ENCODE measurements around the gene TET1.
A peak's percentile ranks its signal among the peaks of the same experiment; 100 is the strongest.
"Not testable (repeated sequence)": the region's sequence is repeated elsewhere in the genome, so short reads cannot be mapped to it uniquely, and the experiment has no call there.

Gene TET1

DNA sequence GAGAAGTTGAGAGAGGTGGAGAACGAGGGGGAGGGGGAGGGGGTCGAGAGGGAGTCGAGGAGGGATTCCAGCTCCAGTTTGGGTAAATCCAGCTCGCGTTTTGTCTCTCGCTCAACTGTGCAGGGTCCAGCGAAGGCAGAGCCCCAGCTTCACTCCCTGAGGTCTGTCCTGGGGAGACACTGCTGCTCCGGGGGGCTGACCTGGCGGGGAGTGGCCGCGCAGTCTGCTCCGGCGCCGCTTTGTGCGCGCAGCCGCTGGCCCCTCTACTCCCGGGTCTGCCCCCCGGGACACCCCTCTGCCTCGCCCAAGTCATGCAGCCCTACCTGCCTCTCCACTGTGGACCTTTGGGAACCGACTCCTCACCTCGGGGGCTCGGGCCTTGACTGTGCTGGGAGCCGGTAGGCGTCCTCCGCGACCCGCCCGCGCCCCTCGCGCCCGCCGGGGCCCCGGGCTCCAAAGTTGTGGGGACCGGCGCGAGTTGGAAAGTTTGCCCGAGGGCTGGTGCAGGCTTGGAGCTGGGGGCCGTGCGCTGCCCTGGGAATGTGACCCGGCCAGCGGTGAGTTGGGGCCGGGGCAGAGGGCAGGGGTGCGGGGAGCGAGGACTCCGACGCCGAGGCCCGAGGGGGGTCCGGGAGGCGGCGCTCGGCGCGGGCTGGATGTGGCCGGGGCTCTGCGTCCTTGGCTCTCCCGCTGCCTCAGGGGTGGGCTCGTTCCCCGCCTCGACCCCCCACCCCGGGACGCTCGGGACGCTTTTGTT lies at the start of gene TET1:
TSS of gene TET1 (plus strand) at position 152 of the 757 bp plus-strand sequence. CDS start 12,002 bp downstream, outside the sequence.
- DNase-seq (ENCODE audit: low spot score): peak; percentile 57

DNA sequence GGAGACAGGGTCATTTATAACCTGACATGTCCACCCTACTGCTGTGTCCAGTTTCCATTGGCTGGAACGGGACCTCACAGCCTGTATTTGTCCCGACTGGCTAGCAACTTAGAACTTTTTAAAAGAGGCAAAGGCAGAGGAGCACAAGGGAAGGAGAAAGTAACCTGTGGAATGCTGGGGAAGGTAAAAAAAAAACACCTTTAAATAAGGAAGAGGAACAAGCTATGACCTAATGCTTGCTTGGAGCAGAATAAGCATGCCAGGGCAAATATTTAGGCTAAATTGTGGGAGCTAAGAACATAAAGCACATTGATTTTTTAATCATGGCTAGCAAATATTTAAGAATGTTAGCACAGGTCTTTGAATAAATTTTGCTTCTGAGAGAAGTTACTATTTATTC lies 43.9 kb upstream of the TET1 start:
- DNase-seq (ENCODE audit: low spot score): not testable (repeated sequence)

DNA sequence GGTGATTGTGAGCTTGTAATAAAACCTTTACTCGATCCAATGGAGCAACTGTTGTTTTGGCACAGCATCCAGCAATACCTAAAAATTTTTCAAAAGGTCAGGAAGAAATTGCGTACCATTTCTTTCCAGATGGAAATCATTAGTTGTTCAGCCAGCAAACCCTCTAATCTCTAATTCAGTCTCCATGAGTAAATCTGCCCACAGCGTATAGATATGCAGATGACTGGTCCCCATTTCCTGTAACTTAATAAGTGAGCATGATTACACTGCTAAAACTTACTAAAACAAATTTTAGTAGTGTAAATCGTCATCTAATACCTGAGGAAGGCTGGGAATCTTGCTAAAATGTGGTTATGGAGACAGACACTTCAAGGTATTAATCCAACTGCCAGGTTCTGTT lies 43.4 kb upstream of the TET1 start:
- no peak for DNase-seq (ENCODE audit: low spot score)

DNA sequence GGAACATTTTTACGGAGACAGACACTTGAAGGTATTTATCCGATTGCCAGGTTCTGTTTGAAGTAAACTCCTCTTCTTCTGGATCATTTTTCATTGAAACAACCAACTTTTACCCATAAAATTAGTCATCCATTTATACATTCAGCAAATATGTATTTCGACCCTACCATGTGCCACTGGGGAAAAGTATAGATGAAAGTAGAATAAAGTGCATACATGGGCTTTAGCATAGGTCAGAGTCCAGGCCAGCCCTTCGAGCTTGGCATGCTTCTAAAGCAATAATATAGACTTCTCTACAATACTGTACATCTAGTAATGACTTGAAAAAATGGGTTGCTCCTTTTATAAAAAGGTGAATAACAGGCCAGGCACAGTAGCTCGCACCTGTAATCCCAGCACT lies 42.9 kb upstream of the TET1 start:
- DNase-seq (ENCODE audit: low spot score): no peak

DNA sequence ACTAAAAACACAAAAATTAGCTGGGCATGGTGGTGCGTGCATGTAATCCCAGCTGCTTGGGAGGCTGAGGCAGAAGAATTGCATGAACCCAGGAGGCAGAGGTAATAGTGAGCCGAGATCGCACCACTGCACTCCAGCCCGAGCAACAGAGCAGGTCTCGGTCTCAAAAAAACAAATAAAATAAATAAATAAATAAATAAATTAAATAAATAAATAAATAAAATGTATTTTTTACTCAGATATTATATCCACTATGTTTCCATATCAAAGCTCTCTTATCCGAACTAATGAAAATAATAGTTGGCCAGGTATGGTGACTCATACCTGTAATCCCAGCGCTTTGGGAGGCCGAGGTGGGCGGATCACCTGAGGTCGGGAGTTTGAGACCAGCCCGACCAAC lies 41.5 kb upstream of the TET1 start:
- DNase-seq (ENCODE audit: low spot score): not testable (repeated sequence)

DNA sequence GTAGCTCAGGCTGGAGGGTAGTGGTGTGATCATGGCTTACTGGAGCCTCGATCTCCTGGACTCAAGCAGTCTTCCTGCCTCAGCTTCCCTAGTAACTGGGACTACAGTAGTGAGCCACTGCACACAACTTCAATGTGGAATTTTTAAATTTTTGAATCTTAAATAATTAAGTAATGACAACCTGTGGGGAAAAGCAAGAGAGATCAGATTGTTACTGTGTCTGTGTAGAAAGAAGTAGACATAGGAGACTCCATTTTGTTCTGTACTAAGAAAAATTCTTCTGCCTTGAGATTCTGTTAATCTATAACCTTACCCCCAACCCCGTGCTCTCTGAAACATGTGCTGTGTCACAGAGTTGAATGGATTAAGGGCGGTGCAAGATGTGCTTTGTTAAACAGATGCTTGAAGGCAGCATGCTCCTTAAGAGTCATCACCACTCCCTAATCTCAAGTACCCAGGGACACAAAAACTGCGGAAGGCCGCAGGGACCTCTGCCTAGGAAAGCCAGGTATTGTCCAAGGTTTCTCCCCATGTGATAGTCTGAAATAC lies 34.6 kb upstream of the TET1 start:
- not testable (repeated sequence) for DNase-seq (ENCODE audit: low spot score)

DNA sequence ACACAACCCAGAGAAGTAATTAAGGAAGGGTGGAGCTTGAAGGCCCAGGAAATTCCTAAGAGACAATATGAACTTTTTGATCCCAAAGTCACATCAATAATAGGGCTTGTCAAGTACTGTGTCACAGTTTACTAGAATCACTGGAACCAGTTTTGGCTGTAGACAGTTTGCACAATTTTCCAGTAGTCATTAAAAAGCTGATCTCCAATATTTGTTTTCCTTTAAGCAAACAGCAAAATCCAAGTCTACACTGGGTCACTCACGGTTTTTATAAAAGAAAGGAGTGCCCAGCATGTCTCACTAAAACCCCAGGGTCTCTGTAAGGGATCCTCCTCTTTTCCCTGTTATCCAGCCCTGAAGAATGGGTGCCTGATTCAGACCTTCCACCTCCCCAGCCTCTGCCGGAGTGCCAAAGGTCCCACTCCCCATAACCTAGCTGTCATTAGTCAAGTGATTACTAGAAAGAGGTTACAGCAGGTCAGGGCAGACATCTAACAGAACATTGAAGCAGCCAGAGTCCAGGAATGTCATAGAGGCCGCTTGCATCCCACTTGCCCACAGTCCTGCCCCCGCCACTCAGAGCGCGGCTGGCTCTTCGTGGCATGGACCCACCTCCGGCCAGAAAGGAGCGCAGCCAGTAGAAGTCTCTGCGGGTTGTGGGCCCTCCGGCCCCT lies 33.4 kb upstream of the TET1 start:
- no peak for DNase-seq (ENCODE audit: low spot score)

DNA sequence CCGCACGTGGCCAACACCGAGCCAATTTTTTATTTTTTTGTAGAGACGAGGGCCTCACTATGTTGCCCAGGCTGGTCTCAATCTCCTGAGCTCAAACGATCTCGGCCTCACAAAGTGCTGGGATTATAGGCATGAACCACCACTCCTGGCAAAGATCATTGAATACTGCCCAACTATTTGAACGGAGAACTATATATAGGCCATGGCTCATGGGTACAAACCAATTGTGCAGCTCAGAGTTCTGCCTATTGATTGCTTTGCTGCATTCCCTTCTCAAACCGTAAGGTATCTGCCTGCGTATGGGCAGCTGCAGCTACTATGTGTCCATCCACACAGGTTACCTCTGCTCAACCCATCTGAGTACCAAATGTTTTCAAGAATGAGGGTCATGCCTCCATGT lies 23.2 kb upstream of the TET1 start:
- no peak for DNase-seq (ENCODE audit: low spot score)

DNA sequence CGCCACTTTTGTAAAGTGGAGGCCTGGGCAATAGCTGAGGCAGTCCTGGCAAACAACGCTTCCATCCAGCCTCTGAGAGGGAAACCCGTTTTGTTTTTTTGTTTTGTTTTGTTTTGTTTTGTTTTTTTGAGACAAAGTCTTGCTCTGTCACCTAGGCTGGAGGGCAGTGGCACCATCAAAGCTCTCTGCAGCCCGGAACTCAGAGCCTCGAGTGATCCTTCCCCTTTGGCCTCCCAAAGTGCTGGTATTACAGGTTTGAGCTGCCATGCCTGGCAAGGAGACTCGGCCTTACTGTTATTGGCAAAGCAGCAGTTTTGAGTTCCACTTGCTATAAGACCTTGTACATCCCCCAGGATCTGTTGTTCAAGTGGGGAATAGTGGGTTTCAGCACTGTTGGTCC lies 22.3 kb upstream of the TET1 start:
- DNase-seq (ENCODE audit: low spot score): no peak

DNA sequence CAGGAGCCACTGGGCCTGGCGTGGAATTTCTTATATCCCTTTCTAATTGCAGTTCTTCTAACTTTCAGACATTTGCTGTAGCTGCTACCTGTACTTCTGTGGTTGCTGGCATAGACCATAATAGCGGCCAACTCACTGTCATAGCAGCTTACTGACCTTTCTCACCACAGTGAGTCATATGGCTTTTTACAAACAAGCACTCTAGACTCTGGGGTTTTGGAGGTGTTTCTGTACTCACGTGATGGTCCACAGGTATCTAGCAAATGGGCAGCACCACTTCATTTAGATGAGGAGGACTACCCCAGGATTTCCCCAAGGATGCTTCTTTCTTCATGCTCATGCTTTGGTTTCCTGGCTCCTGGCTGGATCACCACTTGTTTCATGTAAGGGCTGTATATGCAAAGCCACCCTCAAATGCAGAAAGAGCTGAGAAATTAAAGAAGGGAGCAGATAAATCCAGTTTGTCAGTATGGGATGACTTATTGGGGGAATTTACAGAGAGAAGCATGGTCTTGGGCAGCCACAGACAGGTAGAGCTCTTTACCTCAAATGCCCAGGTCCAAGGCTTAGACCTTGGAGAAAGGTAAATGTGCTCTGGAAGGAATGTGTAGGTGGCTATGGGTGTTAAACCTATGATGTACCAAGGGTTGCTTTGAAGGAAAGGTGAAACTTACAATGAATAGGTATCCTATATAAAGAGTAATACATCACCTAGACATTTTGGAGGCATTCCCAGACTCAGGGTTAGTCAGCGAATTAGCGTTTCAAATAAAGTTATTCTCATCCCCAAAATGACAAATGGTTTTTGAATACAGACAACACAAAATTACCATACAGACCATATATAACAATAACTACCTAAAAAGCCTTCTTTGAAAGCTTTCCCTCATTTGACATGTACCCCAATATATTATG lies 16.9 kb upstream of the TET1 start:
- DNase-seq (ENCODE audit: low spot score): no peak

DNA sequence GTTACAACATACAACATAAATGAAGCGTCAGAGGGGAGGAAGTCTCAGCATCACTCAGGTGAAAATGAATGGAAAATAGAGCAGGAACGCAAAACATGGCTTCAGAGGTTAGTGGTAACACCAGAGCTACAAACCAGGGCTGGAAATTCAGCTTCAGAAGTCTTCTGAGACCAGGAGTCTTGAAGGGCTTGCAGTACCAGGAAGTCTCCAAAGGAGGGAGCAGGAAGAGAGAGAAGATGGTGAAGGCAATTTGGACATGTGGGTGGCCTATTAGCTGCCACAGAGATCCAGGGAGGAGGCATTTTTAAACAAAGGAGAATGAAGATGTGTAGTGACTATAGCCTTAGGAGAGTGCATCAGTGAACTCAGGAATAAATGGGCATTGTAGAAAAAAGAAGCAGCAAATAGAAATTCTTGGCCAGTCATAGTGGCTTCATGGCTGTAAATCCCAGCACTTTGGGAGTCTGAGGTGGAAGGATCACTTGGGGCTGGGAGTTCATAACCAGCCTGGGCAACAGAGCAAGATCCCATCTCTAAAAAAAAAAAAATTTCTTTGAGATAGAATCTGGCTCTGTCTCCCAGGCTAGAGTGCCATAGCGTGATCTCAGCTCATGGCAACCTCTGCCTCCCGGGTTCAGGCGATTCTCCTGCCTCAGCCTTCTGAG lies 9.3 kb upstream of the TET1 start:
- DNase-seq (ENCODE audit: low spot score): peak; percentile 62

DNA sequence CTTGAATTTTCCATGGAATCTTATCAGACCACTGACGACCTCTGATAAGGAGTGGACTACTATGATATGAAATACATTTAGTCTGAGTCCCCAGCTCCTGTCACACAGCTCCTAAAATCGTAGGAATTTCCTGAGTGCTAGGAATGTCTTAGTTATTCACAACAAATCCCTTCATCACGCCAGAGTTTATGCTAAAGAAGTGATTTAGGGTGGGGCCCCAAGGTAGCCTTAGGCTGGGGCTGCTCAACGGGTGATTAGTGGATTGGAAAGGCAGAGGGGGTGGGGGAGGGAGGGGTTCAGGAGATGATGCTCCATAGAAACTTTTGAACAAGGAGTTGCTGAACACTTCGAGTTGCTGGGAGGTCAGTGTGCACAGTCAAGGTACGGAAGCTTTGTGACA lies 7.0 kb upstream of the TET1 start:
- DNase-seq (ENCODE audit: low spot score): no peak

DNA sequence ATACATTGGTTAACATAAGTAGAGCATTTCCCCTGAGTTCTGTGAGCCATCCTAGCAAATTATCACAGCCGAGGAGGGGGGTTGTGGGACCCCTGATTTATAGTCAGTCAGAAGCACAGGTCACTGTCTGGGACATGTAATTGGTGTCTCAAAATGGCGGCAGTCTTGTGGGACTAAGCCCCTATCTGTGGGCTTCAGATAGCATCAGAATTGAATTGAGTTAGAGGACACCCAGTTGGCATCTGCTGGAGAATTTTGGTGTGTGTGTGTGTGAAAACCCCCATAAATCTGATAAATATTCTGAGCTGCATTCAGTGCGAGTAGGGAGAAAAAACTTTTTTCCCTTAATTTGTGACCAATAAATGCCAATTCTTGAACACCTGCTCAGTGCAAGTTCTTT lies 6.5 kb upstream of the TET1 start:
- no peak for DNase-seq (ENCODE audit: low spot score)

DNA sequence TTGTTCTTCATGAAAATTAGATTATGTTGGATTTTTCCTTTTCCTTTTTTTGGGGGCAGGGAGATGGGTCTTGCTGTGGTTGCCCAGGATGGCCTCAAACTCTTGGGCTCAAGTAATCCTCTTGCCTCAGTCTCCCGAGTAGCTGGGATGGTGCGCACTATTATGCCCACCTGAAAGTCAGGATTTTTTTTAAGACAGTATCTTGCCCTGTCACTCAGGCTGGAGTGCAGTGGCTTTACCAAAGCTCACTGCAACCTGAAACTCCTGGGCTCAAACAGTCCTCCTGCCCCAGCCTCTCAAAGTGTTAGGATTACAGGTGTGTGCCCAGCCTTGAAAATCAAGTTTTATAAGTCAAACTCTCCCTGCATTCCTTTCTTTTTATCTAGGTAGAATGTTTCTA lies 1.7 kb upstream of the TET1 start:
- DNase-seq (ENCODE audit: low spot score): no peak

DNA sequence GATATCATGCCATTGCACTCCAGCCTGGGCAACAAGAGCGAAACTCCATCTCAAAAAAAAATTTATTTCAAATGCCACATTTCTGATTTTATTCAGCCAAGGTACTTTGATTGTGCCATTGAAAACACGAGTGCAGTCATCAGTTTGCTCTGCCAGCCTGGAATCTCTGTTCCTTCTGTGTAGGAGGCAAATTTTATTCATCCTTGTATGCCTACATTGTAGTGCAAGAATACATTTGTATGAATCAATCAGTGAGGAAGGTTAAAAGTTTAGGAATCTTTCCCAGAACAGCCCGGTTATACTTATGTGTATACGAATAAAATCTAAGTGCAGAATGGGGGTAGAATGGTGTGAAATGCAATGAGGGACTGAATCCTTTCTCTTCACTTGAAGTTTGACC lies 886 bp upstream of the TET1 start:
- DNase-seq (ENCODE audit: low spot score): no peak

DNA sequence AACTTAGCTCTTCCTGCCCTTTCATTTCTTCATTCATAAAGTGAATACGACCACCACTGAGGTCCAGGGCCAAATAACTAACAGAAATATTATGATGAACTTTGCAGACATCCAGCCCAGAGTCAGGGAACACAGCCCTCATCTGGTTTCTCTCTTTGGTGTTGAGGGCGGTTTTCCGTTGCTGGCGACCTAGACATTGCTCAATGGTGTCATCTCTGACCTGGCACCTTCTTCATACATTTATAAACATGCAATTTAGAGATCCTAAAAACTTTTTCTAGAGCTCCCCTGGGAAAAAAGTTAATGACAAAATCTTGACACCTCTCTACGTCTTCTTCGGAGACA lies 324 bp upstream of the TET1 start:
- no peak for DNase-seq (ENCODE audit: low spot score)

DNA sequence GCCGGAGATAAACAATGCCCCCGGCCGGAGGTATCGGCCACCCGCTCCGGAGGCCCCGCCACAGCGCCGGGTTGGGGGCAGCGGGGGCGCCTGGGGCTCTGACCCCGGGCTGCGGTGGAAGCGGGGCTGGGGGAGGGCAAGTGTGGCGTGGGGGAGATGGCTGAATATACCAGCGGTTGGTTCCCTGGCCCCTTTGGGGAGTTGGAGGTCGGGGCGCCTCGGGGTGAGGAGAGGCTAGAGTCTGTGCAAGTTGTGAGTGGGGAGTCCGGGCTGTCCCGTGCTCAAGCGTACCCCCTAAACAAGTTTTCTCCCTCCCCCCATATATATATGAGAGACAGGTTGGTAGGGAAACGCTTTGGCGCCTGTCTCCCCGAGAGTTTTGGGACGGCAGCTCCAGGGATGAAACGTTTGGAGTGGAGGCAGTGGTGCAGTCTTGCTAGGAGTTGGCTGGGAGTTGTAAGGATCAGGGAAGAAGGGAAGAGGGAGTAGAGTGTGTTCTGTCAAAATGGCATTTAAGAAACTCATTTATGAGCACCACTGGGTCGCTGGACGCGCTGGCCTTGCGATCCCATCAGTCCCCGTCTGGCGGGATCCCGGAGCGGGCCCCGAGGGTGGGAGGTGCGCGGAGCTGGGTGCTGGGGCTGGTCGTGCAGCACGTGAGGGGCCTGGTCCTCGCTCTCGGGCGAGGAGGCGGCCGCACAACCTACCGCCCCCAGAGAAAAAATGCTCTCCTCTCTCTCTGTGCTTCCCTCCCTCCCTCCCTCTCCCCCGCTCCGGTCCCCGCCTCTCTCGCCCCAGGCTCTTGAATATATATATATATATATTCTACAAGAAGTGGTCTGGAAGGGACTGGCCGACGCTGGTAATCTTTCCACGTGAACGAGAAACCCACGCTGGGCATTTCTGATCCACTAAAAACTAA lies 1.1 kb downstream of the TET1 start:
- no peak for DNase-seq (ENCODE audit: low spot score)

DNA sequence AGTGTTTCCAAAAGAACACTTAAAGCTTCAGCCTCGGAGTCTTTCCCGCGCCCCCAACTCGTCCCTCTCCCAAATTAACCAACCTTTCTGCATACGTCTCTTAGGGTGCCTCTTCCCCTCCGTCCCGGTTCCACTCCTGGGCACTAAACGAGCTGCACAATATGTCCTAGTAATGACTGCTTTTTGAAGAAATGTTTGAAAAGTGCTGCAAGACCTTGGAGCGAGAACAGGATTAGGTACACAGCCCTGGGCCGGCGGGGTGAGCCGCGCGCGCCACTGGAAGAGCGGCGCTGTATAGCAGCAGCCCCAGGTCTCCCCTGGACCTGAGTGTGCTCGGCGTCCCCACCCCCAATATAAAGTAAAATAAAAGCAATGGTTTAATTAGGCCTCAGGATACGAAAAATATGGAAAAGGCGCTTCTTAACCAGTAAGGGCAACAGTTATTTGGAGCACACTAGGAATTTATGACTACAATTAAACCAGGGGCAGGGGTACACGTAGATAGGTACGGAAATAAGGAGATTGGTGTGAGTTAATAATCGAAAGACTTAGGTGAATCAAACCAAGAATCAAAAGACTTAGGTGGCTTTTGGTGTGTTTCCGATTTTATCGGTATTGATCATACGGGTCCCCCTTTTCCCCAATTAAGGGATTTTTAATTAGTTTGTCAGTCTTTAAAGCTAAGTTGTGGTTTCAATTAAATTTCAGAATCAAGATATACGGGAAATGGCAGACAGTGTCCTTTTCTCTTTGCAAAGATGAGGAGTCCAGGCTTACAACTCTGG lies 1.9 kb downstream of the TET1 start:
- DNase-seq (ENCODE audit: low spot score): no peak

DNA sequence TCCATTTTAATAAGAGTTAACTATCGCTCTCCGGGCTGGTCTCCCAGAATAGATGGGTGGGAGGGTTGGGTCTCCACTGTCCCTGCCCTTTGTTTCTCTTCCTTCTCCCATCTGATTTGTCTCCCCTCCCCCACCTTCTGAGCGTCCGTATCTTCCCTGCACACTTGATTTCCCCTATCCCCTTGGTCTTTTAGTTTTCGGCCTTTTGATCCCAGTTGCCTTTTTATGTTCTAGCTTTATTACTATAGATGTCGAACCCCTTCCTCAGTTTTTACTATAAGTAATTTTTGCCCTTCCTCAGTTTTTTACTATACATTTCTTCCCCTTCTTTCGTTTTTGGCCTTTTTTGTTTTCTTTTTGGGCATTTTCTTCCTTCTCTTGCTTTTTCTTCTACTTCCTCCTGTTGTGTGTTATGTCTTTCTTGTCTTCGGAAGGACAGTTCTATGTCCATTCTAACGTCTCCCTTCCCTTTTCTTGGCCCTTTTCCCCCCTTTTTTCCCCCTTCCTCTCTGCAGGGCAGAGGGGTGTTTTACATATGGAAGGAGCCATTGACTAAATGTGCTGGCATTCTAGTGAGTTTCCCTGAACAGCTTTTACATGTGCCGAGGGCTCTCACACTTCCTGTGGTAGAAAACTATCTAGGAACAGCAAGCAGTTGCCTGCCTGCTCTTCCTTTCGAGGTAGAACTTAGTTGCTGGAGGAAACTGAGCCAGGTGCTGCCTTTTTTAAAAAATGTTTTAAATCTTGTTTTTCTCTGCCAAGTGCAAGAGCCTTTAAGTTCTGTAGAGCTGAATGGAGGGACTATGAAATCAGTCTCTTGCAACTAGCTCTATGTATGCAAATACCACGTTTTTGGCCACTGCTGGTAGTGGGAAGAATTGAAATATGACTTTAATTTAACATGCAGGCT lies 2.8 kb downstream of the TET1 start:
- DNase-seq (ENCODE audit: low spot score): no peak
